ENCODE data around the gene GYG2.
"Not testable (repeated sequence)": the region's sequence is repeated elsewhere in the genome, so short reads cannot be mapped to it uniquely, and the experiment has no call there.

GYG2 gene

DNA sequence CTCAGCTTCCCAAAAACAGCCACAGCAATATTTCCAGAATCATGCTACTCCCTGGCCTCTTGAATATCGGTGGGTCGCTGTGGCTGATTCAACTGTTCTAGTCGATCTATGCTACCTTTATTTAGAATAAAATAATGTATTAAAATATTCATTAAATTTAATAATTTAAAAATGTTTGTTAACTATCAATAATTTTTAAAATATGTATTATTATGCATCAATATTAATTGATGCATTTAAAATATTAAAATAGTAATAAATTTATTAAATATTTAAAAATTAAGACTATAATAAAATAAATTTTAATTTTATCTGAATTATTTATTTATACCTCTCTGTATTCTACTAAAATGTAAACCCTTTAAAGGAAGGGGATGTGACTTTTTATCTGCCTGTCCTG lies 81.4 kb downstream of the GYG2 start:
- DNase-seq, result no peak

DNA sequence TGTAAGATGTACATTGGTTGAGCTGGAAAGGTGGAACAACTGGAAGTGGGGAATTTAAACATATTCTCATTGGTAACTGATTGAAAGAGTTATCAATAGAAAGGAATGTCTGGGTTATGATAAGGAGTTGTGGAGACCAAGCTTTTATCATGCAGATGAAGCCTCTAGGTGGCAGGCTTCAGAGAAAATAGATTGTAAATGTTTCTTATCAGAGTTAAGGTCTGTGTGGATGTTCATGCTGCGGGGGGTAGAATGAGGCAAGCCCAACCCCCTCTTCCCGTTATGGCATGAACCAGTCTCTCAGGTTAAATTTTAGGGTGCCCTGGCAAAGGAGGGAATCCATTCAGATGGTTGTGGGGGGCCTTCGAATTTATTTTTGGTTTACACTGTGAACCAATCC lies 84.4 kb downstream of the GYG2 start:
- no peak for DNase-seq

DNA sequence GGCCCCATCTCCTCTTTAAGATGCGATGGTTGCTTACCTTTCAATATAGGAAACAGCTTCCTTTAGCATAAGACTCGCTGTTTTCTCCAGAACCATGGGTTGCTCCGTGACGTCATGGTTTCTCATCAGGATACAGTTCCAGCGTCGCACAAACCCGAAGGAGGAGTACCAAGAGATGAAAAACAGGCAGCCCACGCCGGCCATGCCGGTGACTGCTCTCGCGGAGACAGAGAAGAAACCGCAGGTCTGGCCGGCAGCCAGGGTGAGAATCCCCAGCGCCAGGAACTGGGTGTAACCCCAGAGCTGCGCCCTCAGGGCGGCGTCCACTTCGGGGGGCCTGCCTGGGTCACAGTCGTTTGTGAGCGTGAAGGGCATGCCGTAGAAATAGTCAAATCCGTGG lies 89.0 kb downstream of the GYG2 start:
- no peak for DNase-seq

DNA sequence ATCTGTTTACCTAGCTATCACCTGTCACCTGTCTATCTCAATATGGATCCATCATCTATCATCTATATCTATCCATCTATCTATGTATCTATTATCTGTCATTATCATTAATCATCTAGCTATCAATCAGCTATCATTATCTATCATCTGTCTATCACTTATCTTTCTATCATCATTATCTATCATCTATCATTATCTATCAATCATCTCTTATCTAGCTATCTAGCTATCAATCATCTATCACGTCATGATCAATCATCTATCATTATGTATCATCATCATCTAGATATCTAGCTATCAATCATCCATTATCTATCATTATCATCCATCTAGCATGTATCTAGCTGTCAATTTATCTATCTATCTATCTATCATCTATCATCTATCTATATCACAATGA lies 92.5 kb downstream of the GYG2 start:
- DNase-seq, result no peak

DNA sequence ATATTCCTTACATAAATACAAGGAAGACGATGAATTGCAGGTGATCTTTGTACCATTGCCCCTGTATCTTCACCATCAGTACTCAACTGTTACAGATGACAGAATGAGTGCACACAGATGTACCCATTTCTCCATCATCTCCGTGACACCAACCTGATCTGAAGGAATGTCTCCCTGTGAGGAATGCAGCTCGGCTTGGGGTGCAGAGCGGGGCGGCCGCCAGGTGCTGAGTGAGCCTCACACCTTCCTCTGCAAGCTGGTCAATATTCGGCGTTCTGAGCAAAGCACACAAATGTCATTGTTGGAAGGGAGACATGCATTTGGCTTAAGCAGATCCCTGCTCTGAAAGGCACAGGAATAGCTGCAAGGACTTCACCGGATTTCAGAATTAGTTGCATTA lies 93.0 kb downstream of the GYG2 start:
- DNase-seq, result no peak

DNA sequence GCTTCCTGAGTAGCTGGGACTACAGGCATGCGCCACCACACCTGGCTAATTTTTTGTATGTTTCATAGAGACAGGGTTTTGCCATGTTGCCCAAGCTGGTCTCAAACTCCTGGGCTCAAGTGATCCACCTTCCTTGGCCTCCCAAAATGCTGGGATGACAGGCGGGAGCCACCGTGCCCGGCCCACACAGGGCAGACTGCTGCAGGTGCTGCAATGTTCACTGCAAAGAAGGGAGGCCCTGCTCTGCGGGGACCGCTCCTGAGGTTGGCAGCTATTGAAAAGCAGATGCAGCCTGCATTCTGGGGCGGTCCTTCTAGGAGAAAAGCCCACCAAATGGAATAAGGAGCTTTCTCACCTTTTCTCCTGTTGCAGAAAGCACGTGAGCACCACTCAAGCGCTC lies 95.4 kb downstream of the GYG2 start:
- DNase-seq, result no peak

DNA sequence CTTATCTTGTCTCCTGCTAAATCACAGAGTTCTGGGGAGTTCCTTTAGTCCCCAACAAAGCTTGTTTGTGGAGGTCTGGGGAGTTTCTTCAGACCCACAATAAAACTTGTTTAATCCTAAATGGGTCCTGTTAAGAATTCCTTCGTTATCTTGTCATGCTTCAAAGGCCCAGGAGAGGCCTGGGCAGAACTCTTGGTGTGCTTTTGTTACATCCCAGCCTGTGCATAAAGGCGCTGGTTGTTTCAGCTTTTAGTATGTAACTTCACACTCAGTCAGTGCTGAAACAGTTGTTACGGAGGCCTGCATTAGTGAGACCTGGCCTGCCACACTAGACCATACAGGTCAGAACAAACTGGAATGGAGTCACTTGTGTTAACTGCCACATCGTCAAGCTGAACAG lies 97.5 kb downstream of the GYG2 start:
- not testable (repeated sequence) for DNase-seq

DNA sequence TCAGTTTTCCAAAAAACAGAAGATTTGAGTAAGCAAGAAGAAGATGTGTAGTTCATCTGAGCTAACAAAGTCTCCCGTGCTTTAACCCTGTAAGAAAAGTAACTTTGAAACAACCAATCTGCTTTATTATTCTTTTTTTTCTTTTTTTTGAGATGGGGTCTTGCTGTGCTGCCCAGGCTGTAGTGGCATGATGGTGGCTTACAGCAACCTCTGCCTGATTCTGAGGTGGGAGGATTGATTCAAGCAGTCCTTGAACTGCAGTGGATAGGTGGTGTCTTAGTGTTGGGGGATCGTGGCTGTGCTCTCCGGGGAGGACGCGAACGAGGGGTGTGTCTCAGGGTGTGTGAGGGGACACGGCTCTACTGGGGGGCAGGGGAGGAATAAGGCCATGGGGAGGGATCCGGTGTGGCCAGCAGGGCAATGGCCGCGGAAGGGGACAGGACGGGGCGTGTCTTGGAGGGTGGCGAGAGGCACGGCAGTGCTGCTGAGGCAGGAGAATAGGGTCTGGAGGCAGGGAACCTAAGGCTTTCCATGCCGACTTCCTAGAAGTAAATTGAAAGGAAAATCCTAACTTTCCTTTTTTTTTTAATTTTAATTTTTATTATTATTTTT lies 98.0 kb downstream of the GYG2 start:
- DNase-seq, result no peak

DNA sequence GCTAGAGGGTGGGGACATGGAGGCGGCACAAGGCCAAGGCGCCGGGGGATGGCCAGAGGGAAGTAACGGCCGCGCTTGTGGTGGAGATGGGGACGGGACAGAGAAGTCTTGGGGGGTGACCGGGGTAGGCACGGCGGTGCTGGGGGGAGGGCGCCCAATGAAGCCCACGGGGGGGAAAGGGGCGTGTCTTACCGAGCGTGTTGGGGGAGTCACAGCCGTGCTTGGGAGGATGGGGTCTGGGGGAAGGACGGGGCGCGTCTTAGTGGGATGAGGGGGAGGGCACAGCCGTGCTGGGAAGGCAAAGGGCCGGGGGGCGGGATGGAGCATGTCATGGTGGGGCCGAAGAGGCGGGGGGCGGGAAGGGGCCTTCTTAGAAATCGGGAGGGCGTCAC lies 99.5 kb downstream of the GYG2 start:
- DNase-seq, result no peak

DNA sequence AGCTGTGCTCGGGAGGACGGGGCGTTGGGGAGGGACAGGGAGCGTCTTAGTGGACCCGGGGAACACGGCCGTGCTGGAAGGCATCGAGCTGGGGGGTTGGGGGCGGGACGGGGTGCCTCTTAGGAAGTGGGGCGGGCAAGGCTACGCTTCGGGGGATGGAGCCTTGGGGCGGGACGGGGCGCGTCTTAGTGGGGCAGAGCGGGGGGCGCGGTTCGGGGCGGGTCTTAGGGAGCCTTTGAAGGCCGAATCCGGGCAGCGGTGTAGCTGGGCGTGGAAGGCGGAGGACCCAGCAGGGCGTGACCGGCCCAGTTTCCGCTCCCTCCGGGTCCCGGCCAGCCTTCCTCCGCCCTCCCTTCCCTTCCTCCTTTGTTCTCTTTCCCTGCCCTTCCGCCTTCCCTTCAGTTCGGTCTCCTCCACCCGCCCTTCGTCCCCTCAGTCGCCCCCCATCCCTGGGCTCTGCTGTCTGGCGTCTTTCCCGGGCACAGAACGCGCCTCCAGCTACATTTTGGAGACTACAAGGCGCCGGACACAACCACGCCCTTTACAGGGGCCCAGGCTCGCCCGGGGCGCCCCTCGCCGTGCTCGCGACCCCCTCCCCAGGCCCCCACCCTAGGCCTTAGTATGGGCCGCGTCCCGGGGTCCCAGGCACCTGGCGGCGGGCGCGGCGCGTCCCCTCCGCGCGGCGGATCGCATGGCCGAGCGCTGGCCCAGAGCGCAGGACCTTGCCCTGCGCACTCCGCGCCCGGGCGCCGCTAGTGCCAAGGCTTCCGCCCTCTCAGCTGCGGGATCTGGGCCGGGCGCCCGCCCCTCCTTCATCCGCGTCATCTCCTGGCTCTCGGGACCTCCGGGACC lies 100.1 kb downstream of the GYG2 start, which contains the start of gene ARSD:
Gene ARSD (minus strand): TSS at position 757 of the 852 bp plus-strand sequence. CDS start 64 bp downstream, at position 693.
- peak; percentile 54 for DNase-seq

DNA sequence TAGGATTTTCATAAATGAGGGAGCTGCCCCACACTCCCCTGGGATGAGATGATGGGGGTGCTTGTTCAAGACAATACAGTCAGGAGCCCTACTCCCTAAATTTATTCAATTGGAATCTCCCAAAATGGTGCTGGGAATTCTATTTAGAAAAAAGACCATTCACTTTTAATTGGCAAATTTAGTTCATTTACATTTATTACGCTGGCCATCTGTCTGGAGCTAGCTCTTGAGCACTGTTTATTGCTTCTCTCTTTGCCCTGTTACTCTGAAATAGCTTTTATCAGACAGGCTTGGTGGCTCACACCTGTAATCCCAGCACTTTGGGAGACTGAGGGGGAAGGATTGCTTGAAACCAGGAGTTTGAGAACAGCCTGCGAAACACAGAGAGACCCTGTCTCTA lies 102.4 kb downstream of the GYG2 start:
- no peak for DNase-seq

DNA sequence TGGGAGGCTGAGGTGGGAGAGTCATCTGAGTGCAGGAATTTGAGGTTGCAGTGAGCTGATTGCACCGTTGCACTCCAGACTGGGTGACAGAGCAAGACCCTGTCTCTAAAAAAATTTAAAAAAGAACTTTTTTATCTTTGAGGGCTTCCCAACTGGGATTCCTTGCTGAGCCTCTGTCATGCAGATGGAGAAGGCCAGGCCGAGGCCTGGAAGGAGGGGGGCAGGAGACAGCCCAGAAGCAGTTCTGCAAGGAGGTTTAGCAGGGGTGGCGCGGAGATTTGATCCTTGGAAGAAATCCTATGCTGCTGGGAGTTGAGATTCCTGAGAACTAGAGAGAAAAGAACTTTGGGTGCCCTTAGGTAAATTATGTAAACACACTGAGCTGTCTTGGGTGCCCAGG lies 102.9 kb downstream of the GYG2 start:
- DNase-seq, result no peak

Data from activated CD8-positive, alpha-beta memory T cell treated with anti-CD3 and anti-CD28 coated beads, Interleukin-2, amount 50 U/mL, for 4 hours (primary cell).